Bladder microvascular endothelial cell (primary cell): ENCODE measurements around the gene IRX2. TPM values are rescaled to one million over a fixed set of nuclear protein-coding genes. Genes with fewer than 3 reads are reported as not detected.

Source experiments
- total RNA-seq: library from RNA; depleted of rRNA; stranded (reverse); fragments of >200 nt; gene quantifications from 2 replicates; pipeline ENCODE4 v1.2.3, GENCODE V29; 2014

IRX2 gene
- total RNA-seq = under 0.01 TPM in 1 of 2 replicates, not detected in the other

DNA sequence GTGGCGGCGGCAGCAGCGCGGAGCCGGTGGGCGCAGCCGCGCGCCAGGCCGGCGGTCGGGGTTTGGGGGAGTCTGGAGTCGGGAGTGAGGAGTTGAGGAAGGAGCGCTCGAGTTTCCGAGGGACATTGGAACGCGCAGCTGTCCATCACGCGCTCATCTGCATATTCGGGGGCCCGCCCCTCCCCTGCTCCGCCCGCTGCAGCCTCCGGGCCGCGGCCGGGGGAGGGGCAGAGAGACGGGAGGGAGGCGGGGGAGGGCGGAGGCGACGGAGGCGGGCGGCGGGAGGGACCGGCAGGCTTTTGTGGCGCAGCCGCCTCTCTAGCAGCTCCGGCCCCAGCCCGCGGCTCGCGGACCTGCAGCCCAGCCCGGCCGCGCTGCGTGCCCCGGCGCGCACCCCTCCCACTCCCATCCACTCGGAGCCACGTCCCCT lies at the start of gene IRX2:
Gene IRX2 (minus strand): TSS at position 86 of the 430 bp plus-strand sequence. CDS start 264 bp downstream, outside the sequence.

